ENCODE data around the gene SLC30A3.
A peak's percentile ranks its signal among the peaks of the same experiment; 100 is the strongest.

The SLC30A3 gene

GRCh38 chr2:27262379-27263286 is at the start of gene SLC30A3:
SLC30A3 (minus strand) TSS chr2:27263047; CDS start chr2:27262906, 141 bp downstream.
- H3K27ac ChIP-seq (ENCODE audit: low read length), result no peak within 1 kb of the TSS
- H3K27me3 ChIP-seq (ENCODE audit: control insufficient read depth, insufficient read depth, low read length), result peaks cover 40% of the 10 kb centered on the region
- H3K36me3 ChIP-seq (ENCODE audit: control insufficient read depth, insufficient read depth, low read length), result no peaks in the 10 kb centered on the region
- H3K9me3 ChIP-seq (ENCODE audit: control insufficient read depth, insufficient read depth, low read length), result no peaks in the 10 kb centered on the region
- peak within 1 kb of the TSS; percentile 81 for H3K4me3 ChIP-seq (ENCODE audit: low read length)
- H3K4me1 ChIP-seq (ENCODE audit: control insufficient read depth, insufficient read depth, low read length), result peaks cover 4% of the 10 kb centered on the region; the same call in 1 of the 2 replicates
- WGBS (ENCODE audit: insufficient coverage, insufficient read length), result no CpG with 5 or more reads among the region's 96 CpGs
- DNase-seq (ENCODE audit: low read depth, low spot score), result no peak

- Histone ChIP-seq H3K4me1 (ENCODE audit: control insufficient read depth, insufficient read depth, low read length) (peaks cover 10% of the 10 kb centered on the region), H3K27me3 (ENCODE audit: control insufficient read depth, insufficient read depth, low read length) (peaks cover 10% of the 10 kb centered on the region), H3K4me3 (ENCODE audit: low read length) (no peak overlapping the region), H3K9me3 (ENCODE audit: control insufficient read depth, insufficient read depth, low read length) (no peaks in the 10 kb centered on the region), H3K36me3 (ENCODE audit: control insufficient read depth, insufficient read depth, low read length) (no peaks in the 10 kb centered on the region), H3K27ac (ENCODE audit: low read length) (no peak overlapping the region)
- no CpG with 5 or more reads among the region's 3 CpGs for WGBS (ENCODE audit: insufficient coverage, insufficient read length)
- no peak for DNase-seq (ENCODE audit: low read depth, low spot score)
Measured at GRCh38 chr2:27312152-27312551, 49.3 kb upstream of the SLC30A3 start.

GRCh38 chr2:27309651-27310050 is 46.8 kb upstream of the SLC30A3 start:
- no CpG with 5 or more reads among the region's 6 CpGs for WGBS (ENCODE audit: insufficient coverage, insufficient read length)
- no peaks in the 10 kb centered on the region for H3K36me3 ChIP-seq (ENCODE audit: control insufficient read depth, insufficient read depth, low read length)
- H3K4me1 ChIP-seq (ENCODE audit: control insufficient read depth, insufficient read depth, low read length), result peaks cover 8% of the 10 kb centered on the region
- no peaks in the 10 kb centered on the region for H3K9me3 ChIP-seq (ENCODE audit: control insufficient read depth, insufficient read depth, low read length)
- DNase-seq (ENCODE audit: low read depth, low spot score), result no peak
- no peak overlapping the region for H3K27ac ChIP-seq (ENCODE audit: low read length)
- H3K4me3 ChIP-seq (ENCODE audit: low read length), result no peak overlapping the region
- H3K27me3 ChIP-seq (ENCODE audit: control insufficient read depth, insufficient read depth, low read length), result peaks cover 22% of the 10 kb centered on the region

- Histone ChIP-seq H3K9me3 (ENCODE audit: control insufficient read depth, insufficient read depth, low read length) (no peaks in the 10 kb centered on the region), H3K4me3 (ENCODE audit: low read length) (peak within 1 kb of the TSS; percentile 18; the same call in 1 of the 2 replicates), H3K36me3 (ENCODE audit: control insufficient read depth, insufficient read depth, low read length) (no peaks in the 10 kb centered on the region), H3K27me3 (ENCODE audit: control insufficient read depth, insufficient read depth, low read length) (peaks cover 22% of the 10 kb centered on the region), H3K4me1 (ENCODE audit: control insufficient read depth, insufficient read depth, low read length) (peaks cover 8% of the 10 kb centered on the region), H3K27ac (ENCODE audit: low read length) (no peak within 1 kb of the TSS)
- WGBS (ENCODE audit: insufficient coverage, insufficient read length), result no CpG with 5 or more reads among the region's 25 CpGs
- no peak for DNase-seq (ENCODE audit: low read depth, low spot score)
Measured at GRCh38 chr2:27308359-27308881, 45.6 kb upstream of the SLC30A3 start, which contains the start of gene UCN. UCN (minus strand) TSS chr2:27308445; CDS start chr2:27307895, 550 bp downstream.

GRCh38 chr2:27307545-27308358 is 44.9 kb upstream of the SLC30A3 start:
- H3K36me3 ChIP-seq (ENCODE audit: control insufficient read depth, insufficient read depth, low read length), result no peaks in the 10 kb centered on the region
- H3K9me3 ChIP-seq (ENCODE audit: control insufficient read depth, insufficient read depth, low read length), result no peaks in the 10 kb centered on the region
- peak overlapping the region; percentile 18; the same call in 1 of the 2 replicates for H3K4me3 ChIP-seq (ENCODE audit: low read length)
- peaks cover 22% of the 10 kb centered on the region for H3K27me3 ChIP-seq (ENCODE audit: control insufficient read depth, insufficient read depth, low read length)
- no CpG with 5 or more reads among the region's 75 CpGs for WGBS (ENCODE audit: insufficient coverage, insufficient read length)
- H3K27ac ChIP-seq (ENCODE audit: low read length), result no peak overlapping the region
- DNase-seq (ENCODE audit: low read depth, low spot score), result no peak
- H3K4me1 ChIP-seq (ENCODE audit: control insufficient read depth, insufficient read depth, low read length), result peaks cover 8% of the 10 kb centered on the region

- H3K36me3 ChIP-seq (ENCODE audit: control insufficient read depth, insufficient read depth, low read length), result no peaks in the 10 kb centered on the region
- DNase-seq (ENCODE audit: low read depth, low spot score), result no peak
- H3K4me1 ChIP-seq (ENCODE audit: control insufficient read depth, insufficient read depth, low read length), result peaks cover 8% of the 10 kb centered on the region
- no peaks in the 10 kb centered on the region for H3K9me3 ChIP-seq (ENCODE audit: control insufficient read depth, insufficient read depth, low read length)
- peaks cover 22% of the 10 kb centered on the region for H3K27me3 ChIP-seq (ENCODE audit: control insufficient read depth, insufficient read depth, low read length)
- no CpG with 5 or more reads among the region's 14 CpGs for WGBS (ENCODE audit: insufficient coverage, insufficient read length)
- peak overlapping the region; percentile 18; the same call in 1 of the 2 replicates for H3K4me3 ChIP-seq (ENCODE audit: low read length)
- no peak overlapping the region for H3K27ac ChIP-seq (ENCODE audit: low read length)
Measured at GRCh38 chr2:27307287-27307544, 44.4 kb upstream of the SLC30A3 start.

- Histone ChIP-seq H3K4me3 (ENCODE audit: low read length) (no peak overlapping the region; the same call in 1 of the 2 replicates), H3K4me1 (ENCODE audit: control insufficient read depth, insufficient read depth, low read length) (peaks cover 8% of the 10 kb centered on the region), H3K27ac (ENCODE audit: low read length) (no peak overlapping the region), H3K9me3 (ENCODE audit: control insufficient read depth, insufficient read depth, low read length) (no peaks in the 10 kb centered on the region), H3K36me3 (ENCODE audit: control insufficient read depth, insufficient read depth, low read length) (no peaks in the 10 kb centered on the region), H3K27me3 (ENCODE audit: control insufficient read depth, insufficient read depth, low read length) (peaks cover 22% of the 10 kb centered on the region)
- no peak for DNase-seq (ENCODE audit: low read depth, low spot score)
- no CpG with 5 or more reads among the region's 51 CpGs for WGBS (ENCODE audit: insufficient coverage, insufficient read length)
Measured at GRCh38 chr2:27306573-27307286, 43.9 kb upstream of the SLC30A3 start.

- Histone ChIP-seq H3K4me1 (ENCODE audit: control insufficient read depth, insufficient read depth, low read length) (peaks cover 8% of the 10 kb centered on the region), H3K27me3 (ENCODE audit: control insufficient read depth, insufficient read depth, low read length) (peaks cover 22% of the 10 kb centered on the region)
Measured at GRCh38 chr2:27306136-27306535, 43.3 kb upstream of the SLC30A3 start.

GRCh38 chr2:27305516-27305915 is 42.7 kb upstream of the SLC30A3 start:
- H3K9me3 ChIP-seq (ENCODE audit: control insufficient read depth, insufficient read depth, low read length), result no peaks in the 10 kb centered on the region
- H3K4me1 ChIP-seq (ENCODE audit: control insufficient read depth, insufficient read depth, low read length), result peaks cover 8% of the 10 kb centered on the region
- no peak overlapping the region for H3K27ac ChIP-seq (ENCODE audit: low read length)
- no CpG with 5 or more reads among the region's 16 CpGs for WGBS (ENCODE audit: insufficient coverage, insufficient read length)
- peaks cover 22% of the 10 kb centered on the region for H3K27me3 ChIP-seq (ENCODE audit: control insufficient read depth, insufficient read depth, low read length)
- H3K4me3 ChIP-seq (ENCODE audit: low read length), result no peak overlapping the region
- no peak for DNase-seq (ENCODE audit: low read depth, low spot score)
- H3K36me3 ChIP-seq (ENCODE audit: control insufficient read depth, insufficient read depth, low read length), result no peaks in the 10 kb centered on the region

More at GRCh38 chr2:27306136-27306535, 43.3 kb upstream of the SLC30A3 start:
- DNase-seq (ENCODE audit: low read depth, low spot score), result no peak
- H3K27ac ChIP-seq (ENCODE audit: low read length), result no peak overlapping the region
- H3K9me3 ChIP-seq (ENCODE audit: control insufficient read depth, insufficient read depth, low read length), result no peaks in the 10 kb centered on the region
- H3K4me3 ChIP-seq (ENCODE audit: low read length), result no peak overlapping the region
- no CpG with 5 or more reads among the region's 26 CpGs for WGBS (ENCODE audit: insufficient coverage, insufficient read length)
- no peaks in the 10 kb centered on the region for H3K36me3 ChIP-seq (ENCODE audit: control insufficient read depth, insufficient read depth, low read length)

All from iPS DF 6.9 (cell line).